GM11168 (cell line): ENCODE measurements around the gene SMURF2.
"Not testable (repeated sequence)": the region's sequence is repeated elsewhere in the genome, so short reads cannot be mapped to it uniquely, and the experiment has no call there.

Experiments used
- in situ Hi-C: fragments of 300-500 bp; cut with MboI; formaldehyde crosslinking; loops from one replicate; pipeline ENCODE4 v1.12.0; 2022; ENCODE audit warnings: low sequenced_read_pairs; ENCODE audit not compliant: unreplicated experiment

SMURF2 gene

GRCh38 chr17:64661976-64662773, at the start of gene SMURF2:
Gene SMURF2 (minus strand): TSS chr17:64662307. CDS start chr17:64661880, 427 bp downstream.
- in situ Hi-C loops = no loop called here

GRCh38 chr17:64709481-64709880, 47.4 kb upstream of the SMURF2 start:
- in situ Hi-C loops = no loop called here

GRCh38 chr17:64707050-64707591, 45.0 kb upstream of the SMURF2 start:
- in situ Hi-C loops = no loop called here

GRCh38 chr17:64706224-64707049, 44.3 kb upstream of the SMURF2 start:
- in situ Hi-C loops = no loop called here

- in situ Hi-C loops = no loop called here
Observed at GRCh38 chr17:64702815-64703214, 40.7 kb upstream of the SMURF2 start.

- in situ Hi-C loops = no loop called here
Observed at GRCh38 chr17:64698725-64699124, 36.6 kb upstream of the SMURF2 start.

GRCh38 chr17:64694207-64694606, 32.1 kb upstream of the SMURF2 start:
- in situ Hi-C loops = no loop called here

GRCh38 chr17:64692187-64692586, 30.1 kb upstream of the SMURF2 start:
- in situ Hi-C loops = no loop called here

GRCh38 chr17:64689106-64689505, 27.0 kb upstream of the SMURF2 start:
- in situ Hi-C loops = no loop called here

GRCh38 chr17:64688481-64688880, 26.4 kb upstream of the SMURF2 start:
- in situ Hi-C loops = no loop called here

GRCh38 chr17:64687961-64688360, 25.9 kb upstream of the SMURF2 start:
- in situ Hi-C loops = no loop called here

- in situ Hi-C loops = no loop called here
Observed at GRCh38 chr17:64687376-64687775, 25.3 kb upstream of the SMURF2 start.

GRCh38 chr17:64686705-64687104, 24.6 kb upstream of the SMURF2 start:
- in situ Hi-C loops = no loop called here

GRCh38 chr17:64685705-64686104, 23.6 kb upstream of the SMURF2 start:
- in situ Hi-C loops = no loop called here

- in situ Hi-C loops = no loop called here
Observed at GRCh38 chr17:64683796-64684195, 21.7 kb upstream of the SMURF2 start.

GRCh38 chr17:64682261-64683181, 20.4 kb upstream of the SMURF2 start:
- in situ Hi-C loops = no loop called here

GRCh38 chr17:64679710-64680216, 17.7 kb upstream of the SMURF2 start:
- in situ Hi-C loops = no loop called here

- in situ Hi-C loops = no loop called here
Observed at GRCh38 chr17:64676763-64677162, 14.7 kb upstream of the SMURF2 start.

- in situ Hi-C loops = not testable (repeated sequence)
Observed at GRCh38 chr17:64670843-64671590, 8.9 kb upstream of the SMURF2 start.
